ENCODE data around the gene TAGLN2. TPM values are rescaled to one million over a fixed set of nuclear protein-coding genes. Genes with fewer than 3 reads are reported as not detected.

TAGLN2 gene
- total and polyA plus RNA-seq, 9 of the 15 experiments (the other 6 are each of a cell fraction or from before 2014, with no cell fraction given): 192 to 683 (median 455) TPM

GRCh38 chr1:159929155-159930051 is 4.1 kb upstream of the TAGLN2 start (continued):
- TF ChIP-seq CTCF (IDR thresholded peaks at IDR 0.05 in 2 of 3, conservative IDR thresholded peaks at IDR 0.05 in 1 of 3; ENCODE audit: insufficient read depth in 2 of 3, low read depth in 1 of 3, low read length in 3 of 3): no peak
- no peak for TF ChIP-seq GATAD2A (IDR thresholded peaks at IDR 0.05)
- TF ChIP-seq, protein P1, sequence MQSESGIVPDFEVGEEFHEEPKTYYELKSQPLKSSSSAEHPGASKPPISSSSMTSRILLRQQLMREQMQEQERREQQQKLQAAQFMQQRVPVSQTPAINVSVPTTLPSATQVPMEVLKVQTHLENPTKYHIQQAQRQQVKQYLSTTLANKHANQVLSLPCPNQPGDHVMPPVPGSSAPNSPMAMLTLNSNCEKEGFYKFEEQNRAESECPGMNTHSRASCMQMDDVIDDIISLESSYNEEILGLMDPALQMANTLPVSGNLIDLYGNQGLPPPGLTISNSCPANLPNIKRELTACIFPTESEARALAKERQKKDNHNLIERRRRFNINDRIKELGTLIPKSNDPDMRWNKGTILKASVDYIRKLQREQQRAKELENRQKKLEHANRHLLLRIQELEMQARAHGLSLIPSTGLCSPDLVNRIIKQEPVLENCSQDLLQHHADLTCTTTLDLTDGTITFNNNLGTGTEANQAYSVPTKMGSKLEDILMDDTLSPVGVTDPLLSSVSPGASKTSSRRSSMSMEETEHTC (IDR thresholded peaks at IDR 0.05): no peak
- no peak for TF ChIP-seq NFATC3 (IDR thresholded peaks at IDR 0.05)
- no peak for TF ChIP-seq JUNB (CRISPR knock-in tag; conservative IDR thresholded peaks at IDR 0.05)
- TF ChIP-seq, protein P2, sequence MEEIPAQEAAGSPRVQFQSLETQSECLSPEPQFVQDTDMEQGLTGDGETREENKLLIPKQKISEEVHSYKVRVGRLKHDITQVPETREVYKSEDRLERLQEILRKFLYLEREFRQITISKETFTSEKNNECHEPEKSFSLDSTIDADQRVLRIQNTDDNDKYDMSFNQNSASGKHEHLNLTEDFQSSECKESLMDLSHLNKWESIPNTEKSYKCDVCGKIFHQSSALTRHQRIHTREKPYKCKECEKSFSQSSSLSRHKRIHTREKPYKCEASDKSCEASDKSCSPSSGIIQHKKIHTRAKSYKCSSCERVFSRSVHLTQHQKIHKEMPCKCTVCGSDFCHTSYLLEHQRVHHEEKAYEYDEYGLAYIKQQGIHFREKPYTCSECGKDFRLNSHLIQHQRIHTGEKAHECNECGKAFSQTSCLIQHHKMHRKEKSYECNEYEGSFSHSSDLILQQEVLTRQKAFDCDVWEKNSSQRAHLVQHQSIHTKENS (CRISPR knock-in tag; IDR thresholded peaks at IDR 0.05): no peak
- TF ChIP-seq POLR3A (IDR thresholded peaks at IDR 0.05; ENCODE audit: borderline replicate concordance, extremely low read depth, insufficient read depth, insufficient read length): no peak
- no peak for TF ChIP-seq SIN3A (IDR thresholded peaks at IDR 0.05; ENCODE audit: borderline replicate concordance in 2 of 2, control insufficient read depth in 1 of 2, low read depth in 2 of 2, low read length in 2 of 2)
- no peak for TF ChIP-seq MIER1 (IDR thresholded peaks at IDR 0.05; ENCODE audit: low read depth)
- no peak for TF ChIP-seq MBD2 (IDR thresholded peaks at IDR 0.05; ENCODE audit: borderline replicate concordance, low read depth)
- TF ChIP-seq GTF2A2 (tag; IDR thresholded peaks at IDR 0.05): no peak
- no peak for TF ChIP-seq FOXK2 (conservative IDR thresholded peaks at IDR 0.05 in 1 of 2, IDR thresholded peaks at IDR 0.05 in 1 of 2; ENCODE audit: low read depth in 2 of 2)
- TF ChIP-seq KLF10 (CRISPR knock-in tag; IDR thresholded peaks at IDR 0.05): no peak
- TF ChIP-seq, protein P3, sequence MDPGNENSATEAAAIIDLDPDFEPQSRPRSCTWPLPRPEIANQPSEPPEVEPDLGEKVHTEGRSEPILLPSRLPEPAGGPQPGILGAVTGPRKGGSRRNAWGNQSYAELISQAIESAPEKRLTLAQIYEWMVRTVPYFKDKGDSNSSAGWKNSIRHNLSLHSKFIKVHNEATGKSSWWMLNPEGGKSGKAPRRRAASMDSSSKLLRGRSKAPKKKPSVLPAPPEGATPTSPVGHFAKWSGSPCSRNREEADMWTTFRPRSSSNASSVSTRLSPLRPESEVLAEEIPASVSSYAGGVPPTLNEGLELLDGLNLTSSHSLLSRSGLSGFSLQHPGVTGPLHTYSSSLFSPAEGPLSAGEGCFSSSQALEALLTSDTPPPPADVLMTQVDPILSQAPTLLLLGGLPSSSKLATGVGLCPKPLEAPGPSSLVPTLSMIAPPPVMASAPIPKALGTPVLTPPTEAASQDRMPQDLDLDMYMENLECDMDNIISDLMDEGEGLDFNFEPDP (CRISPR knock-in tag; IDR thresholded peaks at IDR 0.05): no peak
- no peak for TF ChIP-seq ZNF316 (IDR thresholded peaks at IDR 0.05)
- TF ChIP-seq ZBTB17 (CRISPR knock-in tag; IDR thresholded peaks at IDR 0.05): no peak
- no peak for TF ChIP-seq LARP7 (IDR thresholded peaks at IDR 0.05)
- TF ChIP-seq E2F6 (IDR thresholded peaks at IDR 0.05; ENCODE audit: borderline replicate concordance in 1 of 2, extremely low read depth in 1 of 2, insufficient read depth in 1 of 2, insufficient read length in 1 of 2, low read depth in 1 of 2, low read length in 1 of 2, poor library complexity in 1 of 2, severe bottlenecking in 1 of 2): peak; percentile 38 to 76
- TF ChIP-seq ZNF253 (CRISPR knock-in tag; conservative IDR thresholded peaks at IDR 0.05): no peak
- TF ChIP-seq MXI1 (IDR thresholded peaks at IDR 0.05; ENCODE audit: low read depth, low read length): no peak
